GM21723 (cell line): Measurements from ENCODE around the gene TLCD4.
"Not testable (repeated sequence)": the region's sequence is repeated elsewhere in the genome, so short reads cannot be mapped to it uniquely, and the experiment has no call there.

ENCODE experiments used
- ATAC-seq: cut with Tn5 transposase; IDR thresholded peaks from one replicate; pipeline ENCODE4 v1.9.1; 2021; ENCODE audit warnings: mild to moderate bottlenecking, moderate library complexity; ENCODE audit not compliant: unreplicated experiment

TLCD4 gene

DNA sequence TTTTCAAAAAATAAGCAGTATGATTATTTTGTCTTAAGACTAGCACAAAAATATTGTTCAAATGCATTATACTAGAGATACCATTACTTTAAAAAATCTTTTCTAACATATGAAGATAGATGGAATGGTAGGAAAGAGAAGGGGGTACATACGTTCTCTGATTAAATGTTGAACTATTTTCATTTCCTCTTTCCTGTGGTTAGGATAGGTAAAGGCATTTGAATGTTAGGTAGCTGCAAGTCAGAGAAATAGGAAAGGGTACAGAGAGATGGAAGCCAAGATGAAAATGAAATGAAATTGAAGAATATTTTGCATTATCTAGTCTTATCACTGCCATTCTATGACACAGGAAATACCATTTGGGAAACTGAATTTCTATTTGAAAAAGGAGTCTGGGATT lies 28.3 kb downstream of the TLCD4 start:
- no peak for ATAC-seq

DNA sequence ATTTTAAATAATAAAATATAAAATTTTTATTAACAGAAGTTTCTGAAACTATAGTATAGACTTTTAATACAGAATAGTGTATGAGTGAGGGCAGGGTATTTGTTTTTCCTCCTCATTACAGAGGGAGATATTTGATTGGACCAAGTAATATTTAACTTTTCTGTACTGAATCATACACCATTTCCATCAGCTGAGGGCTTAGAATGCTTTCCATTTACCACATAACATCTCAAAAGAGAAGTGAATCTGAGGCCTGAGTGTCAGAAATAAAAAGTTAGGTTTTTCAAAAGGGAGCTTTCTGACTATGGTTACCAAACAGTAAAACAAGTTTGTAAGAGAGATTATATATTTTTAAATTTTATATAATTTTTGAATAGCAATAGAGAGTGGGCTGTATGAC lies 29.5 kb downstream of the TLCD4 start:
- peak; percentile 76 for ATAC-seq

GRCh38 chr1:95154096-95154495 lies 36.9 kb downstream of the TLCD4 start:
- ATAC-seq: no peak

DNA sequence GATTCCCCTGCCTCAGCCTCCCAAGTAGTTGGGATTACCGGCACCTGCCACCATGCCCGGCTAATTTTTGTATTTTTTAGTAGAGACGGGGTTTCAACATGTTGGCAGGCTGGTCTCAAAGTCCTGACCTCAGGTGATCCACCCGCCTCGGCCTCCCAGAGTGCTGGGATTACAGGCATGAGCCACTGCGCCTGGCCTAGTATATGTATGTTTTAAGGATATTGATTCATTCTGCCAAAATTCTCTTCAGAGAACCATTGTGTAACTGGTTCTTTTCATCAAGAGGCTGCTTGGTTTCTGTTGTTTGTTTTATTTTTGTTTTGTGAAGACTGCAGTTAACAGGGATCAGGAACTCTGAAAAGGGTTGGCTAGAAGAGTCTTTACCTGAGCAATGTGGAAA lies 48.4 kb downstream of the TLCD4 start:
- ATAC-seq: not testable (repeated sequence)
